Measurements from ENCODE around the gene CCDC38. TPM values are rescaled to one million over a fixed set of nuclear protein-coding genes. Genes with fewer than 3 reads are reported as not detected.
A peak's percentile ranks its signal among the peaks of the same experiment; 100 is the strongest.

CCDC38 gene
- total RNA-seq (2022) (not detected in 2 replicates), Bru-seq, nascent RNA (percentile 10 among the genes with signal in this experiment), BruChase-seq, experiment 1, labeled RNA remaining after a 2-hour chase (percentile 8 among the genes with signal in this experiment), BruChase-seq, experiment 2, labeled RNA remaining after a 6-hour chase (percentile 8 among the genes with signal in this experiment)
- long read RNA-seq, result 0 reads

GRCh38 chr12:95942524-95943329 lies at the start of gene CCDC38:
Gene CCDC38 (minus strand): TSS chr12:95942614. CDS start chr12:95936509, 6,105 bp downstream.
- DNase-seq, result peak; percentile 62 to 73
- CTCF ChIA-PET, result interaction anchor here (0.9 to 2.0 kb wide), 3 partner anchors 16 to 56 kb away, joined by 6 to 7 read pairs (median 6); no protein-coding TSS in a partner anchor
- no peak for TF ChIP-seq CTCF (IDR thresholded peaks at IDR 0.05; ENCODE audit: insufficient read depth in 1 of 2, low read depth in 1 of 2, low read length in 1 of 2, severe bottlenecking in 1 of 2, unreplicated experiment in 1 of 2)
- Histone ChIP-seq H3K4me1 (no peaks in the 10 kb centered on the region), H3K9me3 (no peaks in the 10 kb centered on the region), H3K4me3 (ENCODE audit: low read depth, low read length) (peak within 1 kb of the TSS; percentile 55), H3K27me3 (replicated peaks; ENCODE audit: control insufficient read depth, insufficient read depth, low read length) (no peaks in the 10 kb centered on the region), H3K36me3 (ENCODE audit: control insufficient read depth, insufficient read depth, low read length) (no peaks in the 10 kb centered on the region)
- Mint-ChIP-seq H3K27me3 (ENCODE audit: insufficient read depth, unreplicated experiment) (peaks cover 3% of the 10 kb centered on the region), H3K9me3 (ENCODE audit: unreplicated experiment) (no peaks in the 10 kb centered on the region), H3K27ac (ENCODE audit: unreplicated experiment) (peak within 1 kb of the TSS; percentile 13), H3K4me1 (ENCODE audit: low read depth, unreplicated experiment) (no peaks in the 10 kb centered on the region), H3K36me3 (ENCODE audit: insufficient read depth, unreplicated experiment) (no peaks in the 10 kb centered on the region), H3K4me3 (ENCODE audit: unreplicated experiment) (peak within 1 kb of the TSS; percentile 91)
- no TSS peak for BruUV-seq (replicated peaks)
- POLR2A ChIA-PET, result no interaction called here
- intact Hi-C loops (cut with micrococcal nuclease; ENCODE audit: unreplicated experiment), result loop anchor here (2.0 kb wide), 1 partner anchor 24 kb away; no protein-coding TSS in a partner anchor

GRCh38 chr12:95990136-95990535 lies 47.7 kb upstream of the CCDC38 start:
- H3K4me3 ChIP-seq (ENCODE audit: low read depth, low read length), result no peak overlapping the region
- no peaks in the 10 kb centered on the region for H3K9me3 Mint-ChIP-seq (ENCODE audit: unreplicated experiment)
- POLR2A ChIA-PET, result no interaction called here
- no TSS peak for BruUV-seq (replicated peaks)
- CTCF ChIA-PET, result interaction anchor here (1.5 kb wide), 1 partner anchor 9 kb away, joined by 6 read pairs; no protein-coding TSS in a partner anchor
- intact Hi-C loops (cut with micrococcal nuclease; ENCODE audit: unreplicated experiment), result loop anchor here (10.0 kb wide), 1 partner anchor 405 kb away; no protein-coding TSS in a partner anchor
- H3K27me3 Mint-ChIP-seq (ENCODE audit: insufficient read depth, unreplicated experiment), result peaks cover 18% of the 10 kb centered on the region
- no peak overlapping the region for H3K27ac Mint-ChIP-seq (ENCODE audit: unreplicated experiment)
- no peaks in the 10 kb centered on the region for H3K4me1 Mint-ChIP-seq (ENCODE audit: low read depth, unreplicated experiment)
- no peak overlapping the region for H3K4me3 Mint-ChIP-seq (ENCODE audit: unreplicated experiment)
- H3K27me3 ChIP-seq (replicated peaks; ENCODE audit: control insufficient read depth, insufficient read depth, low read length), result no peaks in the 10 kb centered on the region; the same call in 1 of the 2 replicates
- no peaks in the 10 kb centered on the region for H3K9me3 ChIP-seq
- no peak for TF ChIP-seq CTCF (IDR thresholded peaks at IDR 0.05; ENCODE audit: insufficient read depth in 1 of 2, low read depth in 1 of 2, low read length in 1 of 2, severe bottlenecking in 1 of 2, unreplicated experiment in 1 of 2)
- no peaks in the 10 kb centered on the region for H3K4me1 ChIP-seq
- no peak for DNase-seq
- no peaks in the 10 kb centered on the region for H3K36me3 ChIP-seq (ENCODE audit: control insufficient read depth, insufficient read depth, low read length)
- no peaks in the 10 kb centered on the region for H3K36me3 Mint-ChIP-seq (ENCODE audit: insufficient read depth, unreplicated experiment)

- no peaks in the 10 kb centered on the region for H3K36me3 ChIP-seq (ENCODE audit: control insufficient read depth, insufficient read depth, low read length)
- Mint-ChIP-seq H3K9me3 (ENCODE audit: unreplicated experiment) (no peaks in the 10 kb centered on the region), H3K27me3 (ENCODE audit: insufficient read depth, unreplicated experiment) (peaks cover 18% of the 10 kb centered on the region), H3K4me3 (ENCODE audit: unreplicated experiment) (no peak overlapping the region), H3K27ac (ENCODE audit: unreplicated experiment) (no peak overlapping the region), H3K4me1 (ENCODE audit: low read depth, unreplicated experiment) (no peaks in the 10 kb centered on the region), H3K36me3 (ENCODE audit: insufficient read depth, unreplicated experiment) (no peaks in the 10 kb centered on the region)
- H3K9me3 ChIP-seq, result no peaks in the 10 kb centered on the region
- CTCF ChIA-PET, result interaction anchor here (1.5 kb wide), 1 partner anchor 9 kb away, joined by 6 read pairs; no protein-coding TSS in a partner anchor
- DNase-seq, result no peak
- intact Hi-C loops (cut with micrococcal nuclease; ENCODE audit: unreplicated experiment), result loop anchor here (10.0 kb wide), 1 partner anchor 405 kb away; no protein-coding TSS in a partner anchor
- no peaks in the 10 kb centered on the region; the same call in 1 of the 2 replicates for H3K27me3 ChIP-seq (replicated peaks; ENCODE audit: control insufficient read depth, insufficient read depth, low read length)
- POLR2A ChIA-PET, result no interaction called here
- no TSS peak for BruUV-seq (replicated peaks)
- TF ChIP-seq CTCF (IDR thresholded peaks at IDR 0.05; ENCODE audit: insufficient read depth in 1 of 2, low read depth in 1 of 2, low read length in 1 of 2, severe bottlenecking in 1 of 2, unreplicated experiment in 1 of 2), result no peak
- H3K4me3 ChIP-seq (ENCODE audit: low read depth, low read length), result no peak overlapping the region
- H3K4me1 ChIP-seq, result no peaks in the 10 kb centered on the region
These were observed 47.2 kb upstream of the CCDC38 start for GRCh38 chr12:95989504-95990123.
